Measurements from ENCODE around the gene SNX8.

GRCh38 chr7:2279896-2280295 lies 34.3 kb downstream of the SNX8 start:
- TF ChIP-seq, protein P1, sequence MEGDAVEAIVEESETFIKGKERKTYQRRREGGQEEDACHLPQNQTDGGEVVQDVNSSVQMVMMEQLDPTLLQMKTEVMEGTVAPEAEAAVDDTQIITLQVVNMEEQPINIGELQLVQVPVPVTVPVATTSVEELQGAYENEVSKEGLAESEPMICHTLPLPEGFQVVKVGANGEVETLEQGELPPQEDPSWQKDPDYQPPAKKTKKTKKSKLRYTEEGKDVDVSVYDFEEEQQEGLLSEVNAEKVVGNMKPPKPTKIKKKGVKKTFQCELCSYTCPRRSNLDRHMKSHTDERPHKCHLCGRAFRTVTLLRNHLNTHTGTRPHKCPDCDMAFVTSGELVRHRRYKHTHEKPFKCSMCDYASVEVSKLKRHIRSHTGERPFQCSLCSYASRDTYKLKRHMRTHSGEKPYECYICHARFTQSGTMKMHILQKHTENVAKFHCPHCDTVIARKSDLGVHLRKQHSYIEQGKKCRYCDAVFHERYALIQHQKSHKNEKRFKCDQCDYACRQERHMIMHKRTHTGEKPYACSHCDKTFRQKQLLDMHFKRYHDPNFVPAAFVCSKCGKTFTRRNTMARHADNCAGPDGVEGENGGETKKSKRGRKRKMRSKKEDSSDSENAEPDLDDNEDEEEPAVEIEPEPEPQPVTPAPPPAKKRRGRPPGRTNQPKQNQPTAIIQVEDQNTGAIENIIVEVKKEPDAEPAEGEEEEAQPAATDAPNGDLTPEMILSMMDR (conservative IDR thresholded peaks at IDR 0.05; ENCODE audit: low read length) = no peak
- TF ChIP-seq EZH2phosphoT487 (IDR thresholded peaks at IDR 0.05; ENCODE audit: borderline replicate concordance, low read depth, low read length) = no peak

All from OCI-LY7 (cell line).